HCT116 (cell line): ENCODE data around the gene SLC6A6. TPM values are rescaled to one million over a fixed set of nuclear protein-coding genes. Genes with fewer than 3 reads are reported as not detected.

Source experiments
- ATAC-seq: fragments of 200-7000 bp; cut with Tn5 transposase; 2 replicates; pipeline ENCODE4 v1.9.1; 2020; ENCODE audit warnings: mild to moderate bottlenecking, moderate library complexity
- BruUV-seq: library from RNA; stranded (reverse); fragments of 400-500 nt; replicated peaks from 2 replicates; lab custom pipeline; 2021; lab: Mats Ljungman, UMichigan
- CTCF ChIA-PET: fragments of 300-600 bp; sonication (Branson Sonifier 250); formaldehyde crosslinking; loops from one replicate; lab custom pipeline; 2021; ENCODE audit warnings: antibody characterized with exemption; lab: Charles Lee
- POLR2A ChIA-PET: fragments of 300-600, 350-600 bp; sonication (Branson Sonifier 250); formaldehyde crosslinking; loops from one replicate; lab custom pipeline; 2021; ENCODE audit warnings: antibody characterized with exemption; lab: Charles Lee
- RAD21 ChIA-PET, 2 experiments: fragments of 300-600 bp; sonication (Branson Sonifier 250); formaldehyde crosslinking; loops; one replicate each; lab custom pipeline; 2023; ENCODE audit warnings: low total read pairs in 2 of 2; ENCODE audit not compliant: uncharacterized antibody in 2 of 2, unreplicated experiment in 2 of 2, low non-redundant PET in 1 of 2; lab: Charles Lee
- DNase-seq: peaks from one replicate; pipeline ENCODE4 v3.0.0-alpha.2; 2010; ENCODE audit warnings: low read depth, low spot score
- H2AFZ ChIP-seq: fragments of 200-600 bp; shearing (Covaris generic), sonication (generic); 2 replicates; pipeline ENCODE4 v1.6.1; 2017; ENCODE audit warnings: low read depth, mixed run types, mixed read lengths, antibody characterized with exemption, low read length; ENCODE audit not compliant: poor library complexity, severe bottlenecking
- H3K27ac ChIP-seq: 2 replicates; pipeline ENCODE4 v1.5.1; 2012; ENCODE audit warnings: low read depth, low read length
- H3K27me3 ChIP-seq: fragments of 200-600 bp; sonication (generic); 2 replicates; pipeline ENCODE4 v1.6.1; 2016; ENCODE audit warnings: mixed run types, low read length, mixed read lengths; ENCODE audit not compliant: insufficient read depth
- H3K36me3 ChIP-seq, 2 experiments: fragments of 200-500 bp in 1 of 2; fragments of 200-600 bp in 1 of 2; sonication (Bioruptor generic) in 1 of 2; sonication (generic) in 1 of 2; 2 replicates each; pipeline versions ENCODE4 v1.5.1 to v1.6.1; 2014 to 2016; ENCODE audit warnings: low read length in 2 of 2, inconsistent platforms in 1 of 2, mixed read lengths in 1 of 2, mixed run types in 1 of 2; ENCODE audit not compliant: insufficient read depth in 2 of 2, control insufficient read depth in 1 of 2
- H3K4me1 ChIP-seq, 2 experiments: fragments of 200-600 bp in 1 of 2; sonication (generic) in 1 of 2; 2 replicates each; pipeline versions ENCODE4 v1.5.1 to v1.6.1; 2012 to 2017; ENCODE audit warnings: low read length in 2 of 2, inconsistent platforms in 1 of 2, mild to moderate bottlenecking in 1 of 2, mixed read lengths in 1 of 2, mixed run types in 1 of 2, moderate library complexity in 1 of 2; ENCODE audit not compliant: insufficient read depth in 2 of 2, control insufficient read depth in 1 of 2
- H3K4me2 ChIP-seq: fragments of 200-600 bp; sonication (generic); 2 replicates; pipeline ENCODE4 v1.6.1; 2017; ENCODE audit warnings: mixed run types, low read length, mixed read lengths
- H3K4me3 ChIP-seq, 2 experiments: fragments of 200-600 bp in 1 of 2; sonication (generic) in 1 of 2; replicated peaks in 1 of 2; 2 replicates each; pipeline ENCODE4 v1.5.1; 2011 to 2016; ENCODE audit warnings: low read length in 2 of 2, control low read depth in 1 of 2, low read depth in 1 of 2, mild to moderate bottlenecking in 1 of 2, mixed read lengths in 1 of 2, mixed run types in 1 of 2
- H3K79me2 ChIP-seq: fragments of 200-600 bp; sonication (generic); 2 replicates; pipeline ENCODE4 v1.6.1; 2017; ENCODE audit warnings: mild to moderate bottlenecking, mixed run types, low read length, moderate library complexity, mixed read lengths; ENCODE audit not compliant: insufficient read depth
- H3K9ac ChIP-seq: fragments of 200-600 bp; sonication (generic); 2 replicates; pipeline ENCODE4 v1.6.1; 2016; ENCODE audit warnings: low read length, mixed read lengths
- H3K9me2 ChIP-seq: fragments of 200-600 bp; sonication (generic), shearing (Covaris generic); 2 replicates; pipeline ENCODE4 v1.6.1; 2017; ENCODE audit warnings: mixed run types, mild to moderate bottlenecking, moderate library complexity; ENCODE audit not compliant: insufficient read depth
- H3K9me3 ChIP-seq, 2 experiments: fragments of 200-500 bp in 1 of 2; fragments of 200-600 bp in 1 of 2; sonication (Bioruptor generic) in 1 of 2; sonication (generic) in 1 of 2; 2 replicates each; pipeline ENCODE4 v1.6.1; 2014 to 2017; ENCODE audit warnings: low read length in 2 of 2, mixed read lengths in 2 of 2, inconsistent platforms in 1 of 2, low read depth in 1 of 2, mild to moderate bottlenecking in 1 of 2, mixed run types in 1 of 2, moderate library complexity in 1 of 2; ENCODE audit not compliant: control insufficient read depth in 1 of 2, insufficient read depth in 1 of 2
- H4K20me1 ChIP-seq: fragments of 200-600 bp; sonication (generic), shearing (Covaris generic); 2 replicates; pipeline ENCODE4 v1.6.1; 2017; ENCODE audit warnings: mixed run types, mild to moderate bottlenecking, moderate library complexity; ENCODE audit not compliant: insufficient read depth
- CBX3 ChIP-seq: IDR thresholded peaks from 2 replicates; pipeline ENCODE4 v1.6.1; 2012; ENCODE audit warnings: low read depth
- POLR2AphosphoS5 ChIP-seq: IDR thresholded peaks from 2 replicates; pipeline ENCODE4 v1.6.1; 2011; ENCODE audit warnings: mild to moderate bottlenecking, low read depth, low read length, moderate library complexity
- REST ChIP-seq: IDR thresholded peaks from 2 replicates; pipeline ENCODE4 v1.6.1; 2012; ENCODE audit warnings: low read depth
- ZNF274 ChIP-seq: fragments of 200-500 bp; sonication (Bioruptor generic); IDR thresholded peaks from 2 replicates; pipeline ENCODE4 v1.6.1; 2014; ENCODE audit warnings: mild to moderate bottlenecking, low read depth, low read length, inconsistent platforms
- intact Hi-C: fragments of 100-400 bp; cut with micrococcal nuclease; formaldehyde crosslinking; loops from 2 replicates; pipeline ENCODE4 v1.10.0; 2022
- total RNA-seq: library from RNA; stranded (reverse); gene quantifications from one replicate; pipeline ENCODE4 v1.2.1, GENCODE V29; 2021; ENCODE audit not compliant: unreplicated experiment

Gene SLC6A6
- total RNA-seq, 1 experiment from 2014 or later: 36.3 TPM

GRCh38 chr3:14531856-14532395 is 129.5 kb downstream of the SLC6A6 start:
- H3K79me2 ChIP-seq: no peaks in the 10 kb centered on the region
- no peak overlapping the region for H3K4me3 ChIP-seq
- no peak for DNase-seq
- H3K36me3 ChIP-seq: no peaks in the 10 kb centered on the region
- H3K4me2 ChIP-seq: peak overlapping the region; percentile 52; the same call in 1 of the 2 replicates
- ChIA-PET POLR2A (no interaction called here), CTCF (no interaction called here), RAD21 (no interaction called here)
- TF ChIP-seq REST: no peak
- TF ChIP-seq ZNF274: no peak
- no peaks in the 10 kb centered on the region for H3K27me3 ChIP-seq
- H2AFZ ChIP-seq: peak overlapping the region; percentile 77
- no peaks in the 10 kb centered on the region; the same call in 1 of the 2 replicates for H4K20me1 ChIP-seq
- no TSS peak for BruUV-seq
- H3K9me3 ChIP-seq: no peaks in the 10 kb centered on the region
- H3K9ac ChIP-seq: no peak overlapping the region
- no peak for ATAC-seq
- H3K4me1 ChIP-seq: peaks cover 3 to 13% of the 10 kb centered on the region in 2 experiments; a peak in 3 of 4 replicates
- no peaks in the 10 kb centered on the region for H3K9me2 ChIP-seq
- no peak overlapping the region for H3K27ac ChIP-seq
- intact Hi-C loops: no loop called here

GRCh38 chr3:14532691-14533456 is 130.5 kb downstream of the SLC6A6 start:
- Histone ChIP-seq H3K9me3 (no peaks in the 10 kb centered on the region), H3K27ac (no peak overlapping the region), H3K4me1 (peaks cover 3 to 17% of the 10 kb centered on the region in 2 experiments; a peak in 3 of 4 replicates), H3K4me3 (no peak overlapping the region), H3K4me2 (peak overlapping the region; percentile 52), H2AFZ (peak overlapping the region; percentile 77), H4K20me1 (no peaks in the 10 kb centered on the region; the same call in 1 of the 2 replicates), H3K9me2 (no peaks in the 10 kb centered on the region), H3K79me2 (no peaks in the 10 kb centered on the region), H3K27me3 (no peaks in the 10 kb centered on the region), H3K9ac (no peak overlapping the region), H3K36me3 (no peaks in the 10 kb centered on the region)
- ChIA-PET RAD21 (no interaction called here), POLR2A (no interaction called here), CTCF (no interaction called here)
- TF ChIP-seq POLR2AphosphoS5 (peak; percentile 58), CBX3 (no peak)
- ATAC-seq: peak; percentile 100
- intact Hi-C loops: no loop called here
- peak; percentile 49 for DNase-seq
- BruUV-seq: no TSS peak
